ENCODE data around the gene ACTG2.

Gene ACTG2

DNA sequence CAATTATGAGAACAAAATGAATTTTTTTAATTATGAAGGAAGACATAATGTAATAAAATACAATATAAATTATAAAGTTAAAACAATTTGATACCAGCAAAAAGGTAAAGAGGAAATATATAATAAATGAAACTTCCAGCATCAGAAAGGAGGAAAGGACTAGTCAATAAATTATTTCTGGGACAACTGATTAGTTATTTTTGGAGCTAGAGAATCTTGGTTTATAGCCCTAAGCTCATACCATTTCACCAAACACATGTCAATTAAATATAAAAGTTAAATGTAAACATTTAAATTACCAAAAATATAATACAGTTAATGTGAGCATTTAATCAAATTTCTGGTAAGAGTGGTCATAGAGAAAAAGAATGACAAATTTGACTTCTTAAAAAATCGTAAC is 12.1 kb downstream of the ACTG2 start:
- no peak overlapping the region for H4K91ac ChIP-seq (ENCODE audit: low read depth, low read length)
- H3K4me1 ChIP-seq (ENCODE audit: control insufficient read depth in 1 of 2, insufficient read depth in 2 of 2, low read length in 2 of 2): no peaks in the 10 kb centered on the region
- H3K27me3 ChIP-seq (ENCODE audit: insufficient read depth, low read length): no peaks in the 10 kb centered on the region
- H3K4me3 ChIP-seq (ENCODE audit: low read depth, low read length): no peak overlapping the region
- no peak overlapping the region for H3K4me2 ChIP-seq (ENCODE audit: low read length)
- no peak overlapping the region for H3K4ac ChIP-seq (ENCODE audit: low read depth, low read length)
- no peaks in the 10 kb centered on the region for H3K79me2 ChIP-seq (ENCODE audit: control insufficient read depth, insufficient read depth, low read length, poor library complexity)
- no peak overlapping the region for H4K12ac ChIP-seq (ENCODE audit: low read depth, low read length)
- H4K8ac ChIP-seq (ENCODE audit: low read depth, low read length): no peak overlapping the region
- no peak overlapping the region for H3K14ac ChIP-seq (ENCODE audit: low read length)
- no peak overlapping the region for H3K23ac ChIP-seq (ENCODE audit: low read length)
- no peak for DNase-seq
- WGBS (ENCODE audit: extremely low coverage, insufficient coverage, insufficient read length): no CpG with 5 or more reads among the region's 1 CpG
- no peak overlapping the region for H2BK5ac ChIP-seq (ENCODE audit: low read depth, low read length, poor library complexity)
- H2AFZ ChIP-seq (ENCODE audit: insufficient read depth, low read length, poor library complexity): no peak overlapping the region
- H3K18ac ChIP-seq (ENCODE audit: low read length): no peak overlapping the region
- H3K9me3 ChIP-seq (ENCODE audit: insufficient read depth, low read depth, low read length): no peaks in the 10 kb centered on the region
- no peaks in the 10 kb centered on the region for H3K36me3 ChIP-seq (ENCODE audit: control insufficient read depth in 1 of 2, insufficient read depth in 2 of 2, low read length in 2 of 2)
- H2BK120ac ChIP-seq (ENCODE audit: insufficient read depth, low read length, poor library complexity): no peak overlapping the region
- no peak overlapping the region for H3K9ac ChIP-seq (ENCODE audit: low read length)
- no peak overlapping the region for H2BK12ac ChIP-seq (ENCODE audit: low read length)
- H3K79me1 ChIP-seq (ENCODE audit: low read length): no peaks in the 10 kb centered on the region
- H2AK5ac ChIP-seq (ENCODE audit: low read length): no peak overlapping the region
- H3K27ac ChIP-seq (ENCODE audit: low read depth, low read length): no peak overlapping the region

DNA sequence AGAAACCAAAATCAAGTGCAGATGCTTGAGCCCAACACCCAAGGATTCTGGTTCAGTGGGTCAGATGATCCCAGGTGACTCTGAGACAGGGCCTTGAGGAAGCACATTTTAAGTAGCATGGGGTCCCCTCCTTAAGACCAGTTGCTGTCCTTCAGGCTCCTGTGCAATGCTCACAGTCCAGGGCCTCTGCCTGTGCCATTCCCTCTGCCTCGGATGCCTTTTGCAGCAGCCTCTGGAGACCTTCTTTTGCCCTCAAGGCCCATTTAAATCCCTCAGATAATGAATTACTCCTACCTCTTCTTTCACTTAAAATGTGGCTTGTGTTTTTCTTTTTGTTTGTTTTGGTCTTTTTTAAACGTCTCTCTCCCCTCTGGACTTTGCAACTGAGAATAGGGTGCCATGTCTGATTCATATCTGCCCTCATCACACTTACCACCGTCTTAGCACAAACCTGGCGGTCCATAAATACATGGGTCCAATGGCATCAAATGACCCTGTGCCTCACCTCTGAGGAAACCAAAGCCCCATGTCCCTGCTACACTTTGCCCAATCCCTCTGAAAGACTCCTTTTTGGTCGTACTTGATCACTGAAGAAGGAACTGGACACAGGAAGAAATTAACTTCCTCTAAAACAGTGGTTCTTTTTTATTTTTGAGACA is 14.2 kb downstream of the ACTG2 start:
- no peak overlapping the region for H3K9ac ChIP-seq (ENCODE audit: low read length)
- no peaks in the 10 kb centered on the region for H3K27me3 ChIP-seq (ENCODE audit: insufficient read depth, low read length)
- no peaks in the 10 kb centered on the region for H3K79me1 ChIP-seq (ENCODE audit: low read length)
- no peak overlapping the region for H2BK12ac ChIP-seq (ENCODE audit: low read length)
- H4K91ac ChIP-seq (ENCODE audit: low read depth, low read length): no peak overlapping the region
- no peak overlapping the region for H3K18ac ChIP-seq (ENCODE audit: low read length)
- H2AK5ac ChIP-seq (ENCODE audit: low read length): no peak overlapping the region
- no peak overlapping the region for H2BK120ac ChIP-seq (ENCODE audit: insufficient read depth, low read length, poor library complexity)
- H2BK5ac ChIP-seq (ENCODE audit: low read depth, low read length, poor library complexity): no peak overlapping the region
- H3K4me1 ChIP-seq (ENCODE audit: control insufficient read depth in 1 of 2, insufficient read depth in 2 of 2, low read length in 2 of 2): no peaks in the 10 kb centered on the region
- no peak overlapping the region for H4K12ac ChIP-seq (ENCODE audit: low read depth, low read length)
- H4K8ac ChIP-seq (ENCODE audit: low read depth, low read length): no peak overlapping the region
- DNase-seq: no peak
- H3K4ac ChIP-seq (ENCODE audit: low read depth, low read length): no peak overlapping the region
- H3K4me3 ChIP-seq (ENCODE audit: low read depth, low read length): no peak overlapping the region
- no peaks in the 10 kb centered on the region for H3K9me3 ChIP-seq (ENCODE audit: insufficient read depth, low read depth, low read length)
- H2AFZ ChIP-seq (ENCODE audit: insufficient read depth, low read length, poor library complexity): no peak overlapping the region
- H3K27ac ChIP-seq (ENCODE audit: low read depth, low read length): no peak overlapping the region
- H3K23ac ChIP-seq (ENCODE audit: low read length): no peak overlapping the region
- no peaks in the 10 kb centered on the region for H3K36me3 ChIP-seq (ENCODE audit: control insufficient read depth in 1 of 2, insufficient read depth in 2 of 2, low read length in 2 of 2)
- H3K14ac ChIP-seq (ENCODE audit: low read length): no peak overlapping the region
- H3K4me2 ChIP-seq (ENCODE audit: low read length): no peak overlapping the region
- WGBS (ENCODE audit: extremely low coverage, insufficient coverage, insufficient read length): no CpG with 5 or more reads among the region's 5 CpGs
- no peaks in the 10 kb centered on the region for H3K79me2 ChIP-seq (ENCODE audit: control insufficient read depth, insufficient read depth, low read length, poor library complexity)

DNA sequence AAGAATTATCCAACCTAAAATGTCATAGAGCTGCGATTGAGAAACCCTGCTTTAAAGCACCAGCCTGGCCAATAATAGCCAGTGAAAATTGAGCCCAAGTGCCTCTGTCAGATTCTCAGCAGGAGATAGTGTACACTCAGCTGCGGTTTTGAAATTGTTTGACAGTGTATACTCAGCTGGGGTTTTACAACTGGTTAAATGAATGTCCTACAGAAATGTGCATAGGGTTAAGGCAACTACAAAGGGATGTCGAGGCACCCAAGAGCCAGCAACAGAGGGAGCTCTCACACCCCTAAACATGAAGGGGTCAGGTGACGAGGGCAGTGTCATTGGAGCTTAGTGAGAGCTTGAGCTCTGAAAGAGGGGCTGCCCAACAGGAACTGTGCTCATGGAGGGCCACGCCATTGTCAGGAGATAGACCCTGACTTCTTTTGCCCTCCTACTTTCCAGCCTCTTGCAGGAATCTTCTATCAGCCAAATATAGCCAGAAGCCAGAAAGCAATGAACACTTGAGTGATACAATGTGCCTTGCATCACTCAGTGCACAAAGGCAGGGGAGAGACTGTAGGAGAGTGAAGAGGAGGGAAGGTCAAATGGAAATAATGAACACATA is 15.1 kb downstream of the ACTG2 start:
- no peaks in the 10 kb centered on the region for H3K36me3 ChIP-seq (ENCODE audit: control insufficient read depth in 1 of 2, insufficient read depth in 2 of 2, low read length in 2 of 2)
- H2AK5ac ChIP-seq (ENCODE audit: low read length): no peak overlapping the region
- H3K9ac ChIP-seq (ENCODE audit: low read length): no peak overlapping the region
- no peak overlapping the region for H2BK5ac ChIP-seq (ENCODE audit: low read depth, low read length, poor library complexity)
- no peaks in the 10 kb centered on the region for H3K79me1 ChIP-seq (ENCODE audit: low read length)
- H3K27me3 ChIP-seq (ENCODE audit: insufficient read depth, low read length): no peaks in the 10 kb centered on the region
- no peak overlapping the region for H2AFZ ChIP-seq (ENCODE audit: insufficient read depth, low read length, poor library complexity)
- H3K4me1 ChIP-seq (ENCODE audit: control insufficient read depth in 1 of 2, insufficient read depth in 2 of 2, low read length in 2 of 2): no peaks in the 10 kb centered on the region
- H3K14ac ChIP-seq (ENCODE audit: low read length): no peak overlapping the region
- H3K23ac ChIP-seq (ENCODE audit: low read length): no peak overlapping the region
- H3K18ac ChIP-seq (ENCODE audit: low read length): no peak overlapping the region
- H3K9me3 ChIP-seq (ENCODE audit: insufficient read depth, low read depth, low read length): no peaks in the 10 kb centered on the region
- no peak overlapping the region for H4K8ac ChIP-seq (ENCODE audit: low read depth, low read length)
- DNase-seq: no peak
- H4K91ac ChIP-seq (ENCODE audit: low read depth, low read length): no peak overlapping the region
- no peak overlapping the region for H4K12ac ChIP-seq (ENCODE audit: low read depth, low read length)
- WGBS (ENCODE audit: extremely low coverage, insufficient coverage, insufficient read length): no CpG with 5 or more reads among the region's 5 CpGs
- no peak overlapping the region for H3K4me3 ChIP-seq (ENCODE audit: low read depth, low read length)
- no peak overlapping the region for H3K4me2 ChIP-seq (ENCODE audit: low read length)
- no peak overlapping the region for H2BK120ac ChIP-seq (ENCODE audit: insufficient read depth, low read length, poor library complexity)
- no peak overlapping the region for H3K27ac ChIP-seq (ENCODE audit: low read depth, low read length)
- no peaks in the 10 kb centered on the region for H3K79me2 ChIP-seq (ENCODE audit: control insufficient read depth, insufficient read depth, low read length, poor library complexity)
- H2BK12ac ChIP-seq (ENCODE audit: low read length): no peak overlapping the region
- no peak overlapping the region for H3K4ac ChIP-seq (ENCODE audit: low read depth, low read length)

DNA sequence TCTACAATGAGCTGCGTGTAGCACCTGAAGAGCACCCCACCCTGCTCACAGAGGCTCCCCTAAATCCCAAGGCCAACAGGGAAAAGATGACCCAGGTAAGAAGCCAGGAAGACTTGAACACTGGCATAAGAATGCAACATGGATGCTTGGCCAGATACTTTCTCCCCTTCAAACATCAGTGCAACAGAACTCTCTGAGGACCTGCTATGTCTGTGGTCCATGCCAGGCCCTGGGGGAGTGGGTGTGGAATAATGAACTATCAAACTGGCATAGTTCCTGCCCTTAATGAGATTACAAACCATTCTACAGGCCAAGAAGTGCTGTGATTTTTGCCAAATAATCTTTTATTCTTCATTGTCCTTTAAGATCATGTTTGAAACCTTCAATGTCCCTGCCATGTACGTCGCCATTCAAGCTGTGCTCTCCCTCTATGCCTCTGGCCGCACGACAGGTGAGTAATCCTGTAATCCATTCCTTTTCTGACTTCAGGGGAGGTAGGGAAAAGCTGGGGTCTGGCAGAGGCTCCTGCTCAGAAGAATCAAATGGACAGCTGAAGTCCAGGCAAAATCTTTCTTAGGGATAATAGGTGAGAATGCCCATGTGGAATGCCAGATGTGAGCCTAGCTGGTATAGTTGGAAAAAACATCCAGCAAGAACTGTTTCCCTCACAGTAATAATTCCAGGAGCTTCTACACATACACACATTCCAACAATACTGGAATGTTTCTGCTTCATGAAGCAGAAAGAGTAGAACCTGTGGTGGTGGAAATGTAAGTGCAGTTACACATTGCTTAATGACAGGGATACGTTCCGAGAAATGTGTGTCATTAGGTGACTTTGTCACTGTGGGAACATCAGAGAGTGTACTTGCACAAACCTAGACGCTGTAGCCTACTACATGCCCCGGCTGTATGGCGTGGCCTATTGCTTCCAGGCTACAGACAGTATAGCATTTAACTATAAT is 16.2 kb downstream of the ACTG2 start:
- WGBS (ENCODE audit: extremely low coverage, insufficient coverage, insufficient read length): no CpG with 5 or more reads among the region's 10 CpGs

More for the DNA sequence above, 16.2 kb downstream of the ACTG2 start:
- H3K79me2 ChIP-seq (ENCODE audit: control insufficient read depth, insufficient read depth, low read length, poor library complexity): no peaks in the 10 kb centered on the region
- H3K18ac ChIP-seq (ENCODE audit: low read length): no peak overlapping the region
- H4K91ac ChIP-seq (ENCODE audit: low read depth, low read length): no peak overlapping the region
- H3K4ac ChIP-seq (ENCODE audit: low read depth, low read length): no peak overlapping the region
- H3K14ac ChIP-seq (ENCODE audit: low read length): no peak overlapping the region
- no peak overlapping the region for H2BK5ac ChIP-seq (ENCODE audit: low read depth, low read length, poor library complexity)
- H3K9me3 ChIP-seq (ENCODE audit: insufficient read depth, low read depth, low read length): no peaks in the 10 kb centered on the region
- H3K27ac ChIP-seq (ENCODE audit: low read depth, low read length): no peak overlapping the region
- H4K8ac ChIP-seq (ENCODE audit: low read depth, low read length): no peak overlapping the region
- no peaks in the 10 kb centered on the region for H3K79me1 ChIP-seq (ENCODE audit: low read length)
- no peak overlapping the region for H2BK120ac ChIP-seq (ENCODE audit: insufficient read depth, low read length, poor library complexity)
- no peak overlapping the region for H3K23ac ChIP-seq (ENCODE audit: low read length)
- H2AK5ac ChIP-seq (ENCODE audit: low read length): no peak overlapping the region
- no peak overlapping the region for H4K12ac ChIP-seq (ENCODE audit: low read depth, low read length)
- no peak overlapping the region for H3K4me2 ChIP-seq (ENCODE audit: low read length)
- H3K4me1 ChIP-seq (ENCODE audit: control insufficient read depth in 1 of 2, insufficient read depth in 2 of 2, low read length in 2 of 2): no peaks in the 10 kb centered on the region
- H3K36me3 ChIP-seq (ENCODE audit: control insufficient read depth in 1 of 2, insufficient read depth in 2 of 2, low read length in 2 of 2): no peaks in the 10 kb centered on the region
- peak overlapping the region; percentile 2 for H3K9ac ChIP-seq (ENCODE audit: low read length)
- H2BK12ac ChIP-seq (ENCODE audit: low read length): no peak overlapping the region
- no peak overlapping the region for H2AFZ ChIP-seq (ENCODE audit: insufficient read depth, low read length, poor library complexity)
- no peaks in the 10 kb centered on the region for H3K27me3 ChIP-seq (ENCODE audit: insufficient read depth, low read length)
- peak in 1 of 2 donors; percentile 53 for DNase-seq
- no peak overlapping the region for H3K4me3 ChIP-seq (ENCODE audit: low read depth, low read length)

All from trophoblast cell (in vitro differentiated cells and primary cell).